IPS-18c (cell line): ENCODE measurements around the gene RORB.

Source experiments
- H3K4me3 ChIP-seq: 2 replicates; pipeline ENCODE4 v1.7.0; 2013; ENCODE audit warnings: low read depth, mild to moderate bottlenecking, low read length, moderate library complexity; ENCODE audit not compliant: insufficient read depth
- H3K9me3 ChIP-seq: one replicate; pipeline ENCODE4 v1.6.1; 2013; ENCODE audit warnings: mild to moderate bottlenecking, low read length, moderate library complexity; ENCODE audit not compliant: control insufficient read depth, insufficient read depth

The RORB gene

GRCh38 chr9:74555565-74555964 is 58.4 kb downstream of the RORB start:
- H3K4me3 ChIP-seq, result no peak overlapping the region
- H3K9me3 ChIP-seq, result no peaks in the 10 kb centered on the region

GRCh38 chr9:74556685-74557084 is 59.5 kb downstream of the RORB start:
- H3K9me3 ChIP-seq, result no peaks in the 10 kb centered on the region
- no peak overlapping the region for H3K4me3 ChIP-seq

GRCh38 chr9:74557571-74557970 is 60.4 kb downstream of the RORB start:
- Histone ChIP-seq H3K9me3 (no peaks in the 10 kb centered on the region), H3K4me3 (no peak overlapping the region)

- Histone ChIP-seq H3K4me3 (no peak overlapping the region), H3K9me3 (no peaks in the 10 kb centered on the region)
Measured at GRCh38 chr9:74562611-74563010, 65.5 kb downstream of the RORB start.

- H3K9me3 ChIP-seq, result no peaks in the 10 kb centered on the region
- H3K4me3 ChIP-seq, result no peak overlapping the region
Measured at GRCh38 chr9:74570879-74571512, 73.9 kb downstream of the RORB start.

GRCh38 chr9:74573640-74574191 is 76.6 kb downstream of the RORB start:
- Histone ChIP-seq H3K4me3 (no peak overlapping the region), H3K9me3 (no peaks in the 10 kb centered on the region)

GRCh38 chr9:74576176-74576575 is 79.0 kb downstream of the RORB start:
- H3K9me3 ChIP-seq, result no peaks in the 10 kb centered on the region
- H3K4me3 ChIP-seq, result no peak overlapping the region

- Histone ChIP-seq H3K4me3 (no peak overlapping the region), H3K9me3 (no peaks in the 10 kb centered on the region)
Measured at GRCh38 chr9:74577956-74578355, 80.8 kb downstream of the RORB start.

- Histone ChIP-seq H3K4me3 (no peak overlapping the region), H3K9me3 (no peaks in the 10 kb centered on the region)
Measured at GRCh38 chr9:74589576-74589975, 92.4 kb downstream of the RORB start.

GRCh38 chr9:74595286-74595685 is 98.2 kb downstream of the RORB start:
- no peak overlapping the region for H3K4me3 ChIP-seq
- H3K9me3 ChIP-seq, result no peaks in the 10 kb centered on the region

- Histone ChIP-seq H3K9me3 (no peaks in the 10 kb centered on the region), H3K4me3 (no peak overlapping the region)
Measured at GRCh38 chr9:74598874-74599273, 101.7 kb downstream of the RORB start.

GRCh38 chr9:74609671-74610405 is 112.7 kb downstream of the RORB start:
- H3K4me3 ChIP-seq, result no peak overlapping the region

GRCh38 chr9:74610523-74611061 is 113.5 kb downstream of the RORB start:
- Histone ChIP-seq H3K4me3 (no peak overlapping the region), H3K9me3 (no peaks in the 10 kb centered on the region)

More at GRCh38 chr9:74609671-74610405, 112.7 kb downstream of the RORB start:
- no peaks in the 10 kb centered on the region for H3K9me3 ChIP-seq

GRCh38 chr9:74630228-74630627 is 133.1 kb downstream of the RORB start:
- Histone ChIP-seq H3K4me3 (no peak overlapping the region), H3K9me3 (no peaks in the 10 kb centered on the region)

- Histone ChIP-seq H3K9me3 (no peaks in the 10 kb centered on the region), H3K4me3 (no peak overlapping the region)
Measured at GRCh38 chr9:74639112-74639511, 142.0 kb downstream of the RORB start.

- Histone ChIP-seq H3K4me3 (no peak overlapping the region), H3K9me3 (no peaks in the 10 kb centered on the region)
Measured at GRCh38 chr9:74642376-74642775, 145.2 kb downstream of the RORB start.

GRCh38 chr9:74643303-74643923 is 146.3 kb downstream of the RORB start:
- no peak overlapping the region for H3K4me3 ChIP-seq
- no peaks in the 10 kb centered on the region for H3K9me3 ChIP-seq

GRCh38 chr9:74644023-74644422 is 146.9 kb downstream of the RORB start:
- no peak overlapping the region for H3K4me3 ChIP-seq

More at GRCh38 chr9:74644023-74644422, 146.9 kb downstream of the RORB start:
- no peaks in the 10 kb centered on the region for H3K9me3 ChIP-seq
